ENCODE measurements around the gene TUBA1C. TPM values are rescaled to one million over a fixed set of nuclear protein-coding genes. Genes with fewer than 3 reads are reported as not detected.
"Not testable (repeated sequence)": the region's sequence is repeated elsewhere in the genome, so short reads cannot be mapped to it uniquely, and the experiment has no call there.

TUBA1C gene
- total RNA-seq, 1 donor from 2014 or later = 261 TPM

DNA sequence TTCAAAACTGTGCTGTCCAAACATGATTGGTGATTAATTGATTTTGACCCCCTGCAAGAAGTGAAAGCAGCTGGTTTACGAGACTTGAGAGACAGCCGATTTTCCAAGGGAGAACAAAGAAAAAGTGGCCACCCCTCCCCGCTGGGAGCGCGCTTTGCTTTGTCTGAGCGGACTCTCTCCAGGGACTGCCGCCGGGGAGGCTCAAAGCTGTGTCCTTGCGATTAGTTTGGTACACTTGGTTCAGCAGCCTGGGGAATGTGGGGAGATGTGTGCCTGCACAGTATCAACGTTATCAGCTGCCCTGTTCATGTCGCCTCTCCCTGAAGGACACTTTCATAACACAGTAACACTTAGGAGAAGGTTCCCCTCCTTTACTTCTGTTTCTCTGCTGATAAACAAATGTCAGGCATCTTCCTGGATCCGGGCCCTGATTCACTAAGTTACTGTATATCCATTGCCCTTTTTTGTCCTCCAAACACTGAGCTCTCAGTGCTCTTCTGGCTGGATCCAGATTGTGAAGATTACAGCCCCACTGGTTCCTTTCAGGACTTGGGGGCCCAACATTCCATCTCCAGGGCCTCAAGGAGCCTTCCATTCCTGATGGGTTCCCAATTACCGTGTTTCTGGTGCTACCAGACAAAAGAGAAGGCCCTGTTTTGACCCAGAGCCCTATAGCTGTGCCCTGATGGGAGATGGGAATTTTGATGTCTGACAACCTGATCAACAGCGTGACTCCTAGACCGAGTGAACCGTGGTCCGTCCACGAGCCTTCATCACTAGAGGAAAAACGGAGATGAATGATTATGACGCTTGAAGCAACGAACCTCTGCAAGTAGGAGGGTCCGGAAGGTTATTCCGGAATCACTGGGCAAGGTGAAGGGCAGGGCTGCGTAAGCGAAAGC lies 31.7 kb upstream of the TUBA1C start:
- intact Hi-C loops (cut with micrococcal nuclease) = no loop called here
- no peak for DNase-seq (ENCODE audit: low spot score)
- H3K27ac Mint-ChIP-seq = peak overlapping the region; percentile 73
- H3K4me1 Mint-ChIP-seq (ENCODE audit: low read depth) = peaks cover 9% of the 10 kb centered on the region
- peaks cover 13% of the 10 kb centered on the region for H3K27me3 Mint-ChIP-seq (ENCODE audit: insufficient read depth)
- H3K4me3 Mint-ChIP-seq = peak overlapping the region; percentile 67
- H3K9me3 Mint-ChIP-seq = no peaks in the 10 kb centered on the region
- no peaks in the 10 kb centered on the region for H3K36me3 Mint-ChIP-seq (ENCODE audit: low read depth)

DNA sequence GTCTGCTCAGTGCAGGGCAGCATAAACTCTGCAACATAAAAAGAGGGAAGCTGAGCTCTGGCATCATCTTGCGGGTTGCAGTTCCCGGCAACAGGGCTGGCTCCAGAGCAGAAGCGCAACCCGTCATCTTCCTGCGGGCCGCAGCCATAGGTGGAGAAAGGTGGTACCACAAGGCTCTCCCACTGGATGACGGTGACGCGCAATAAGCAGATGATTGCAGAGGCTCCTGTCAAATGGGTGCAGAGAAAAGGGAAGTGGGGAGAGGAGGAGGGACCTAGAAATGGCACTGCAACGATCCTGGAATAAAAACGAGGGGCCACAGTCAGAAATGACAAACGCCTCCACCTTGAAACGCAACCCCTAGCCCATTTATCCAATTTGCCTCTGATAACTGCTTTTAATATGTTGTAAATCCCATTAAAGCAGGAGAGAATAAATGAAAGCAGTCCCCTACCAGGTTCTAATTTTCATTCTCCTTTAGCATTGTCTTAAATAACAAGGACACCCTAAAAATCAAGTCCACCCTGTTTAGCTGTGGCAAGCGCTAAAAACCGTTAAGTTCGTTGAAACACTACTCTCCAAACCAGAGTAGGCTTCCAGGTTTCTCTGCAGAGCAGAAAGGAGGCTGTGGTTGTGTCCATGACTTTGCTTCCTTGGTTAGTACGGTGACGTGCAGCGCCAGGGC lies 30.9 kb upstream of the TUBA1C start:
- Mint-ChIP-seq H3K27me3 (ENCODE audit: insufficient read depth) (peaks cover 13% of the 10 kb centered on the region), H3K27ac (peak overlapping the region; percentile 73), H3K4me1 (ENCODE audit: low read depth) (peaks cover 9% of the 10 kb centered on the region), H3K36me3 (ENCODE audit: low read depth) (no peaks in the 10 kb centered on the region), H3K9me3 (no peaks in the 10 kb centered on the region), H3K4me3 (peak overlapping the region; percentile 67)
- peak; percentile 4 for DNase-seq (ENCODE audit: low spot score)
- intact Hi-C loops (cut with micrococcal nuclease) = loop anchor here (1.0 kb wide), 4 partner anchors 31 to 132 kb away; partner anchors contain the start of genes TUBA1A, TUBA1B and TUBA1C

DNA sequence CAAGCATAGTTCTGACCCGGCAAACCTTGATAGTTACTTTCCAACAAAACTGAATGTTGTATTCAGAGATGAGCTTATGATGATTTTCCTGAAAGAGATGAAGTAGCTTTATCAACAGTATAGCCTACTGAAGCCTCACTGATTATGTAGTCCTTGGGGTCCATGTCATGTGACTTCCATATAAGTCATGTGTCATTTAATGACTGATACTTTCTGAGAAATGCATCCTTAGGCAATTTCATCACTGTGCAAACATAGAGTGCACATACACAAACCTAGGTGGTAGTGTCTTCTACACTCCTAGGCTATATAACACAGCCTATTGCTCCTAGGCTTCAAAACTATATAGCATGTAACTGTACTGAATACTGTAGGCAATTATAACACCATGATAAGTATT lies 28.5 kb upstream of the TUBA1C start:
- H3K9me3 Mint-ChIP-seq = no peaks in the 10 kb centered on the region
- H3K4me3 Mint-ChIP-seq = peak overlapping the region; percentile 7
- H3K27me3 Mint-ChIP-seq (ENCODE audit: insufficient read depth) = peaks cover 9% of the 10 kb centered on the region
- intact Hi-C loops (cut with micrococcal nuclease) = no loop called here
- peaks cover 9% of the 10 kb centered on the region for H3K4me1 Mint-ChIP-seq (ENCODE audit: low read depth)
- H3K36me3 Mint-ChIP-seq (ENCODE audit: low read depth) = no peaks in the 10 kb centered on the region
- no peak for DNase-seq (ENCODE audit: low spot score)
- no peak overlapping the region for H3K27ac Mint-ChIP-seq

DNA sequence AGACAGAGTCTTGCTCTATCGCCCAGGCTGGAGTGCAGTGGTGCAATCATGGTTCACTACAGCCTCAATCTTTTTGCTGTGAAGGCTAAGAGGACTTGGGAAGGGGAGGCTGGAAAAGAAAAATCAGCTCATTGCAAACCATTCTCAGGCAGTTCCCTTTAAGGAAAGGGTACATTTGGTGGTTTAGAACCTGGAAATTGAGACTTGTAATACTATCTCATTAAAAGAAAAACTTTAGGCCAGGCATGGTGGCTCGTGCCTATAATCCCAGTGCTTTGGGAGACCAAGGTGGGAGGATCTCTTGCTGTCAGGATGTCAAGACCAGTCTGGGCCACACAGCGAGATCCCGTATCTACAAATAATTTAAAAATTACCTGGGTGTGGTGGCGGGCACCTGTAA lies 21.3 kb upstream of the TUBA1C start:
- no peak overlapping the region for H3K27ac Mint-ChIP-seq
- no peak for DNase-seq (ENCODE audit: low spot score)
- intact Hi-C loops (cut with micrococcal nuclease) = no loop called here
- H3K4me3 Mint-ChIP-seq = no peak overlapping the region
- no peaks in the 10 kb centered on the region for H3K36me3 Mint-ChIP-seq (ENCODE audit: low read depth)
- H3K27me3 Mint-ChIP-seq (ENCODE audit: insufficient read depth) = peaks cover 2% of the 10 kb centered on the region
- no peaks in the 10 kb centered on the region for H3K9me3 Mint-ChIP-seq
- peaks cover 4% of the 10 kb centered on the region for H3K4me1 Mint-ChIP-seq (ENCODE audit: low read depth)

DNA sequence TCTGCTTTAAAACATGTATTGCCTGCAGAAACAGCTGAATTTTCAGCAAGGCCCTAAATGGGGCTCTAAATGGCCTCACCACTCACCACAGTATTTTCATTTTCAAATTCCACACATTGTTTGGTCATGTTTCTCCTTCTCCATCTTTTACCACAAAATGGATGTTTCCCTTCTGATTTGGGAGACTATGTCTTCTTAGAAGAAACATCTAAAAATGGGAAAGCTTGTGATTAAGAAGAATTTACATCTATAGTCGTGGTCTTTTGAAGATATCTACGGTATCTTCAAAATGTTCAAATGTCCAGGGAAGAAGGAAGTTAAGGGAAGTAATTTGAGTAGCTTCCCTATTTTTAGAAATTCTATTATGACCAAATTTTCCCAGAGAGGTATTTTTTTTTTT lies 20.7 kb upstream of the TUBA1C start:
- no peaks in the 10 kb centered on the region for H3K9me3 Mint-ChIP-seq
- peaks cover 2% of the 10 kb centered on the region for H3K27me3 Mint-ChIP-seq (ENCODE audit: insufficient read depth)
- H3K36me3 Mint-ChIP-seq (ENCODE audit: low read depth) = no peaks in the 10 kb centered on the region
- H3K27ac Mint-ChIP-seq = no peak overlapping the region
- no peak for DNase-seq (ENCODE audit: low spot score)
- no peak overlapping the region for H3K4me3 Mint-ChIP-seq
- intact Hi-C loops (cut with micrococcal nuclease) = no loop called here
- H3K4me1 Mint-ChIP-seq (ENCODE audit: low read depth) = peaks cover 4% of the 10 kb centered on the region

DNA sequence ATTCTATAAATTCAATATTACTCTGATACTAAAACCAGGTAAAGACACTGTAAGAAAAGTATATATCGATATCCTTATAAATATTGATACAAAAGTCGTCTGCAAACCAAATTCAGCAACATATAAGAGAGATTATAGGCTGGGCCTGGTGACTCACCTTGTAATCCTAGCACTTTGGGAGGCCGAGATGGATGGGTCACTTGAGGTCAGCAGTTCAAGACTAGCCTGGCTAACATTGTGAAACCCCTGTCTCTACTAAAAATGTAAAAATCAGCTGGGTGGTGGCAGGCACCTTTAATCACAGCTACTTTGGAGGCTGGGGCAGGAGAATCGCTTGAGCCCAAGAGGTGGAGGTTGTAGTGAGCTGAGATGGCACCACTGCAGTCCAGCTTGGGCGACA lies 13.5 kb upstream of the TUBA1C start:
- Mint-ChIP-seq H3K4me1 (ENCODE audit: low read depth) (peaks cover 4% of the 10 kb centered on the region), H3K36me3 (ENCODE audit: low read depth) (no peaks in the 10 kb centered on the region), H3K4me3 (no peak overlapping the region), H3K27ac (no peak overlapping the region), H3K9me3 (no peaks in the 10 kb centered on the region), H3K27me3 (ENCODE audit: insufficient read depth) (peaks cover 7% of the 10 kb centered on the region)
- intact Hi-C loops (cut with micrococcal nuclease) = no loop called here
- DNase-seq (ENCODE audit: low spot score) = no peak

DNA sequence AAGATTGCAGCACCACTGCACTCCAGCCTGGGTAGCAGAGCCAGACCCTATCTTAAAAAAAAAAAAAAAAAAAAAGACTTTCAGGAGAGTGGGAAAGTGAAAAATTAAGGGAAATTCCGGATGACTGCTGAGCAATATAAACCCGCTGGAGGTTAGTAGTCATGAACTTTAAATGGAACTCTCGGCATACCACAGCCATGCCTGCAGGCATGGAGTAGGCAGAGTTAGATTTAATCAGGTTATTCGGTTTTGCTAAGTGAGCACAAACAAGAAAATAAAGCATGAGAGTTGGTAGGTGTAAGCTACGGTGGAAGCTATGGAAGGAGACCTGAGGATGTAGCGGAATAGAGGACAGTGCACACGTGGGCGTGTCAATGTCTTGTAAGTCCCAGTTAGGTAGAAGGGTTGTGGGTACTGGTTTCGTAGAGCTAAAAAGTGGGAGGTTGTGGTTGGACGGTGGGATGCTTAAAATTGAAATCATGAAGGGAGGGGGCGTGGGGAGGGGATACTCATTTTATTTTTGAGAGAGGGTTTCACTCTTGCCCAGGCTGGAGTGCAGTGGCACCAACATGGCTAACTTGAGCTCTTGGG lies 11.8 kb upstream of the TUBA1C start:
- intact Hi-C loops (cut with micrococcal nuclease) = no loop called here
- Mint-ChIP-seq H3K4me3 (no peak overlapping the region), H3K36me3 (ENCODE audit: low read depth) (no peaks in the 10 kb centered on the region), H3K27ac (no peak overlapping the region), H3K27me3 (ENCODE audit: insufficient read depth) (peaks cover 7% of the 10 kb centered on the region), H3K9me3 (no peaks in the 10 kb centered on the region), H3K4me1 (ENCODE audit: low read depth) (peaks cover 4% of the 10 kb centered on the region)
- no peak for DNase-seq (ENCODE audit: low spot score)

DNA sequence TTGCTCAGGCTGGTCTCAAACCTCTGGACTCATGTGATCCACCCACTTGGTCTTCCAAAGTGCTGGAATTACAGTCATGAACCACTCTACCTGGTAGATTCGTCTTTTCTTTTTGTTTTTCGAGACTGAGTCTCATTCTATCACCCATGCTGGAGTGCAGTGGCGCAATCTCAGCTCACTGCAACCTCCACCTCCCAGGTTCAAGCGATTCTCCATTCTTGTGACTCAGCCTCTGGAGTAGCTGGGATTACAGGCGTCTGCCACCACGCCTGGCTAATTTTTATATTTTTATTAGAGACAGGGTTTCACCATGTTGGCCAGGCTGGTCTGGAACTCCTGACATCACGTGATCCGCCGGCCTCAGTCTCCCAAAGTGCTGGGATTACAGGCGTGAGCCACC lies 9.4 kb upstream of the TUBA1C start:
- H3K27ac Mint-ChIP-seq; intact Hi-C loops (cut with micrococcal nuclease); H3K9me3 Mint-ChIP-seq; H3K4me3 Mint-ChIP-seq; H3K27me3 Mint-ChIP-seq (ENCODE audit: insufficient read depth); DNase-seq (ENCODE audit: low spot score); H3K4me1 Mint-ChIP-seq (ENCODE audit: low read depth); H3K36me3 Mint-ChIP-seq (ENCODE audit: low read depth): not testable (repeated sequence)

DNA sequence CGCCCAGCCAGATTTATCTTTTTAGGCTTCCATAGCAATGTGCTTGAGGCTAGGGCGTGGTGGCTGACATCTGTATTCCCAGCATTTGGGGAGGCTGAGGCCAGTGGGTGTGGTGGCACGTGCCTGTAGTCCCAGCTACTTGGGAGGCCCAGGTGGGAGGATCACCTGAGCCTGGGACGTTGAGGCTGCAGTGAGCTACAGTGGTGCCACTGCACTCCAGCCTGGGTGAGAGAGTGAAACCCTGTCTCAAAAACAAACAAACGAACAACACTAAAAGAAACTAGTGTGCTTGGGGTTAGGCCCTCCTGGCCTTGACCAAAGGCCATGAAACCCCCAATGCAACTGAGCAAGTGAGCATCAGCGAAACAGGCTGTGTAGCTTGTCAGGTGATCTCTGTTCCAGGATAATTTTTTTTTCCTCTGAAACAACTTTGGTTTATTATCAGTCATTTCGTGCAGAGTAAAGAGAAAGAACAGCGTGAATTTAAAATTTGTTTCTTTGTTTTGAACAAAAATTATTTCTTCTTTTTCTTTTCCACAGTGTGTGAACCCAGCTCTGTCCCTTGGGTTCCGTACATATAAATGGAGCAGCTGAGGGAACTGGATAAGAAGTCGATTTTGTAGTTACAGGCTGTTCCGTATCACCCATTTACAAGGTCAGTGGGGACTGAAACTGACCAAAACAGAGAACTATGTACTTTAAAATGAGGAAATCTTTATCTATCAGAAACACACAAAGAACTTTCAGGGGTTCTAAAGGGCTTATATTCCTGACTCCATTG lies 8.8 kb upstream of the TUBA1C start:
- H3K9me3 Mint-ChIP-seq = no peaks in the 10 kb centered on the region
- peaks cover 4% of the 10 kb centered on the region for H3K4me1 Mint-ChIP-seq (ENCODE audit: low read depth)
- H3K27ac Mint-ChIP-seq = no peak overlapping the region
- H3K36me3 Mint-ChIP-seq (ENCODE audit: low read depth) = no peaks in the 10 kb centered on the region
- no peak for DNase-seq (ENCODE audit: low spot score)
- H3K4me3 Mint-ChIP-seq = no peak overlapping the region
- H3K27me3 Mint-ChIP-seq (ENCODE audit: insufficient read depth) = peaks cover 6% of the 10 kb centered on the region
- intact Hi-C loops (cut with micrococcal nuclease) = no loop called here

DNA sequence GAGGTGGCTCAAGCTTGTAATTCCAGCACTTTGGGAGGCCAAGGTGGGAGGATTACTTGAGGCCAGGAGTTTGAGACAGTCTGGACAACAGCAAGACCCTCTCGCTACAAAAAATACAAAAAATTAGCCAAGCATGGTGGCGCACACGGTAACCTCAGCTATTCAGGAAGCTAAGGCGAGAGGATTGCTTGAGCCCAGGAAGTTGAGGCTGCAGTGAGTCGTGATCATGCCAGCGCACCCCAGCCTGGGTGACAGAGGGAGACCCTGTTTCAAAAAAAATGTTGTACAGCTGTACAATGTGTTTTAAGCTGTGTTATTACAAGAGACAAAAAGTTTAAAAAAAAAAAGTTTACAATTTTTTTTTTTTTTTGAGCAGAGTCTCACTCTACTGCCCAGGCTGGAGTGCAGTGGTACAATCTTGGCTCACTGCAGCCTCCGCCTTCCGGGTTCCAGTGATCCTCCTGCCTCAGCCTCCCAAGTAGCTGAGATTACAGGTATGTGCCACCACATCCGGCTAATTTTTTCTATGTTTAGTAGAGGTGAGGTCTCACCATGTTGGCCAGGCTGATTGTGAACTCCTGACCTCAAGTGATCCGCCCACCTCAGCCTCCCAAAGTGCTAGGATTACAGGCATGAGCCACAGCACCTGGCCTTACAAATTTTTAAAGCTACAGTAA lies 7.2 kb upstream of the TUBA1C start:
- H3K36me3 Mint-ChIP-seq (ENCODE audit: low read depth); H3K9me3 Mint-ChIP-seq; intact Hi-C loops (cut with micrococcal nuclease); H3K4me3 Mint-ChIP-seq; H3K27me3 Mint-ChIP-seq (ENCODE audit: insufficient read depth); H3K27ac Mint-ChIP-seq; DNase-seq (ENCODE audit: low spot score); H3K4me1 Mint-ChIP-seq (ENCODE audit: low read depth): not testable (repeated sequence)

DNA sequence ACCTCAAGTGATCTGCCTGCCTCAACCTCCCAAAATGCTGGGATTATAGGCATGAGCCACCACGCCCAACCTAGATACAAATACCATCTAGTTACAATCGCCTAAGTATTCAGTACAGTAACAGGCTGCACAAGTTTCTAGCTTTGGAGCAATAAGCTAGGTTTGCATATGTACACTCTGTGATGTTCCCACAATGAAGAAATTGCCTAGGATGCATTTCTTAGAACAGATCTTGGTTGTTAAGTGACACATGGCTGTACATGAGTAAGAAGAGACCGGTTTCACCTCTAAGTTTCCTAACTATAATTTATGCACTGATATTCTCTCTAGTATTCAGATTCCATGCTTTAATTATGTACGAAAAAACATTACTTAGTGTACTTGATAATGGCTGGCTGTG lies 5.4 kb upstream of the TUBA1C start:
- intact Hi-C loops (cut with micrococcal nuclease) = no loop called here
- no peaks in the 10 kb centered on the region for H3K27me3 Mint-ChIP-seq (ENCODE audit: insufficient read depth)

DNA sequence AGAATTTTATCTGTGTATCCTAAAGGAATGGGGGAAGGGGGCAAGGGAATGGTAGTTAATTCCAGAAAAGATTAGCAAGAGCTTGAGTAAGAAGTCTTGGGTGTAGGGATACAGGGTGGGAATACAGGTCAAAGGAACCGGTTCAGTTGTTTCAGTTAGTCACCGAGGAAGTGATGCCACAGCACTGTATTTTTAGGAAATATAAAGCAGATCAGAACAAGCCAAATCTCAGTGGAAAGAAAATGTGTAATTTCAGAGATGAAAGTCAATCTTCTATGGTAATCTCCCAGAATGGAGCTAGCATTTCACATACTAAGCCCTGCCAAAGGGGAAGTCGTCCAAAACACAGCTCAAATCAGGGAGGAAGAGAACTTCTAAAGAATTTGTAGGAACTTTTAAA lies 4.7 kb upstream of the TUBA1C start:
- DNase-seq (ENCODE audit: low spot score) = no peak
- peaks cover 13% of the 10 kb centered on the region for H3K4me1 Mint-ChIP-seq (ENCODE audit: low read depth)
- H3K27ac Mint-ChIP-seq = no peak overlapping the region
- H3K36me3 Mint-ChIP-seq (ENCODE audit: low read depth) = no peaks in the 10 kb centered on the region
- no peaks in the 10 kb centered on the region for H3K9me3 Mint-ChIP-seq
- intact Hi-C loops (cut with micrococcal nuclease) = loop anchor here (10.0 kb wide), 2 partner anchors 405 to 1145 kb away; partner anchors contain the start of genes DDX23 and LARP4
- no peaks in the 10 kb centered on the region for H3K27me3 Mint-ChIP-seq (ENCODE audit: insufficient read depth)
- H3K4me3 Mint-ChIP-seq = no peak overlapping the region

More for the DNA sequence above, 5.4 kb upstream of the TUBA1C start:
- Mint-ChIP-seq H3K9me3 (no peaks in the 10 kb centered on the region), H3K27ac (no peak overlapping the region), H3K4me1 (ENCODE audit: low read depth) (peaks cover 13% of the 10 kb centered on the region), H3K4me3 (no peak overlapping the region), H3K36me3 (ENCODE audit: low read depth) (no peaks in the 10 kb centered on the region)
- DNase-seq (ENCODE audit: low spot score) = no peak

All from activated T-helper 1 cell treated with anti-CD3 and anti-CD28 coated beads, Interleukin-12 subunit alpha, Interleukin-12 subunit beta, Interleukin-2, Interleukin-4 antibody, amounts not matched to agents 30 ng/mL and 10 ng/mL and 1 ng/mL, durations not matched to agents 14 hours and 24 hours and 36 hours (primary cell).